Measurements from ENCODE around the gene HMCES.

Gene HMCES

DNA sequence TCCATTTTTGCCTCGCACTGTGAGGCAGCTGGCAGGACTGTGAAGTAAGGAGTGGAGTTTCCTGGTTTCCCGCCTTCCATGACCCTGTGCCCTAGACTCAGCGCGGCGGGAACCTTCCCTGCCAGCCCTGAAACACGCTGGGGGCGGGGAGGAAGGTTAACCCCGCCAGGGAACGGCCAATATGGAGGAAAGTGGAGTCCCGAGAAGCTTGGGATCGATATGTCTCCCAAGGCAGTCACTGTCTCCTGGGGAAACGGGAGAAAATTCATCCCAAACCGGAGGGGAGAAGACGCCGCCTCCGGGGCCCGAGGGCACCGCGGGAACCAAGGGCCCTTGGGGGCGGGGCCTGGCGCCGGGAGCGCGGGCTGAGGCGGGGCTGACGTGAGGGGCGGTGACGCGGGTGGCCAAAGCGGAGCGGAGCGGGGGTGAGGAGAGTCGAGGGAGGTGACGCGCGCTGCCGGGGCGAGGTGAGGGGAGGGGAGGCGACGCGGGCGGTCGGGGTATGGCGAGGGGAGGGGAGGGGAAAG lies at the start of gene HMCES:
Gene HMCES, plus strand, starts transcription at position 432 of the 527 bp plus-strand sequence. CDS start 863 bp downstream, outside the sequence.
- DNase-seq: peak; percentile 94 to 95

DNA sequence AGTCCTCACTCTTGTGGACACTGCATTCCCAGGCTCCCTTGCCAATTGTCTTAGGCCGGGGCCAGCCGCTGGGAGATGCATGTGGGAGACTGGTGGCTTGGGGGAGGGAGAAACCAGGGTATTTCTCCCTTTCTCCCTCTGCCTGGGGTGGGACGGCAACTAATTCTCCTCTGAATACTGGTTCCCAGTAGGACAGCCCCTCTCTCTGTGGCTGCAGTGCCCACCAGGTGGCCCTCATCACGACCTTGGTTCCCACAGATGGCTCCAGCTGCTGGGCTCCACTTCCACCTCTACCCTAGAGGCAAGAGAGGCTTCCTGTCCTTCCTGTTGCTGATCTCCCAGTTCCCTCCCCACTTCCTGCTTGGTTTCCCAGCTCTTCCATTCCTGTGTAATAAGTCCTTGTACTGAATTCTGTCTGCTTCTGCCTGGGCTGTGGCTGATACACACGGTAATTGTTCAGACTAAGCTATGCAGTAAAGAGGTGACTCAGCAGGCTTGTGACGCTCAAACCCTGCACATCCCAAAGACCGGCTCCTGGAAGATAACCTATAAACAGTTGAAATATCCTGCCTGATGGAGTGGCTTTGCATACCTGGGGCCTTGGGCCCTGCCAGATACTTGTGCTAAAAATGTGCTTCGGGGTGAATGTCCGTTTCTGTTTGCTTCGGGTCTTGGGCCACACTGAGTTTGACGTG lies 49.6 kb upstream of the HMCES start:
- no peak for DNase-seq

- peak in 1 of 2 donors; percentile 73 for DNase-seq
These were observed 48.2 kb upstream of the HMCES start for GRCh38 chr3:129230311-129231019.

DNA sequence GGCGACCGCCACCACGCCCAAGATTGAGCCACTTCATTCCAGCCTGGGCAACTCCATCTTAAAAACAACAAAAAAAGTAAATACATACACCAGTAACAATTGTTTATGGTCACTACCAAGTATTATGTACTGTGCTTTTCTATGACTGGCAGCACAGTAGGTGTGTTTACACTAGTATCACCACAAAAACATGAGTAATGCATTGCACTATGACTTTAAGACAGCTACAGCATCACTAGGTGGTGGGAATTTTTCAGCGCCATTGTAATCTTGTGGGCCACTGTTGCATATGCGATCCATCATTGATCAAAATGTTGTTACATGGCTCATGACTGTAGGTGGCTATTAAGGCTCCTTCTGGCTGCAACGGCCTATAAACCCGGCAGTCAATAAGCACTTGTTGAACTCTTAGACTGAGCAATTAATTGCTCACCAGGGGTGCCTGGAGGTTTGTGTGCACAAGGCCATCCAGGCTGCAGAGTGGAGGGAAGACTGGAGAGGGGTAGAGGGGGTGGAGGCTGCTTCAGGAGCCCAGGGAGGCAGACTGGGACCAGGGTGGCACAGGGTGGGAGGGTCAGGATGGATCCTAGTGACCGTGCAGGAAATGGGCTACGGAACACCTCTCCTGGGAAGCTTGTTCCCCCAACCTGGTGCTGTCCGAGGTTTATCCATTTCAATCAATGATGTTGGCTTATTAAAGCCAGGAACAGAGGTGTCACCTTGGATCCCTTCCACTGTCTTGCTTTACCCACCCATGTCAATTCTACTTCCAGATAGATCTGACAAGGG lies 47.1 kb upstream of the HMCES start:
- no peak for DNase-seq

DNA sequence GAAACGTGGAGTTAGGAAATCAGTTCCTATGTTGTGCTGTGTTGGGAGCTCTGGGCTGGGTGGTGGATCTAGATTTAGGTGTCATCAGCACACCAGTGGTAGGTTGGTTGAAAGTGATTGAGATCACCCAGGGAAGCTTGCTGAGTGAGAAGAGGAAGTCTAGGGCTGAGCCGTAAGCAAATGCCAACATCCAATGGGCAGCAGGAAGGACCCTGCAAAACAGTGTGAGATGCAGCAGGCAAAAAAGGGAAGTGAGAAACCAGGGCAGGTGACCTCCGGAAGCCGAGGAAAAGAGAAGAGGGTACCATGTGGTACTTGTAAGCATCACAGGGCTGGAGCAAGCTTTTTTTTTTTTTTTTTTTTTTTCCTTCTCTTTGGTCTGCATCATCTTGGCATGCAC lies 45.1 kb upstream of the HMCES start:
- DNase-seq: peak; percentile 41 to 88

DNA sequence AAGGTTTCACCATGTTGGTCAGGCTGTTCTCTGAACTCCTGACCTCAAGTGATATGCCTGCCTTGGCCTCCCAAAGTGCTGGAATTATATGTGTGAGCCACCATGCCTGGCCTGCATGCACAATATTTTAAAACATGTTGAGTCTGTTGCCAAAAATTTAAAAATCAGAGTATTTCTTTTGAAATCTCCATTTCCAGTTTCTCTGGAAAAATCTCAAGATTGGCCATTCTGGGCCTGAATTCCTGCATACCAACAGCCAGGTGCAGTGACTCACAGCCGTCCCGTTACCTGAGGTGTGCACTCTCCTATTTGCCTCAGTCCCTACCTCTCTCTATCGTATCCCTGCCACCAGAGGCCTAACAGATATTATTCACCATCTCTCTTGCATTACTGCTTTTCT lies 44.2 kb upstream of the HMCES start:
- DNase-seq: no peak

DNA sequence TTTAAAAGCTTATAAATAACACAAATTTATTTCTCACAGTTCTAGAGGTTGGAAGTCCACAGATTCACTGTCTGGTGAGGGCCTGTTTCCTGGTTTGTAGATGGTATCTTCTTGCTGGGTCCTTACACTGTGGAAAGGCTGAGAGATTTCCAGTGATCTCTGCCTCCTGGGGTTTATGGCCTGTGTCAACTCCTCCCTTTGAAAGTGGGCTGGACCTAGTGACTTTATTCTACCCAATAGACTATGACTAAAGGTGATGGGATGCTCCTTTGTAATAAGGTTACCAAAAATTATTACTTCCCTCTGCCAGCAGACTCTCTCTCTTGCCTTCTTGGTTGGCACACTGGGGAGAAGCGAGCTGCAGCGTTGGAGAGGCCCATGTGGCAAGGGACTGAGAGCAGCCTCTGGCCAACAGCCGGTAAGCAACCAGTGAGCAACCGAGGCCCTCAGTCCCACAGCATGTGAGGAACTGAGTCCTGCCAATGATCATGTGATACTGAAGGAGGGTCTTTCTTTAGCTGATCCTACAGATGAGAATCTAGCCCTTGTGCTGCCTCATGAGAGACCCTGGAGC lies 43.2 kb upstream of the HMCES start:
- no peak for DNase-seq

- peak; percentile 46 to 69 for DNase-seq
These were observed 39.5 kb upstream of the HMCES start for GRCh38 chr3:129238945-129239705.

GRCh38 chr3:129239991-129240390 lies 38.7 kb upstream of the HMCES start:
- no peak for DNase-seq

DNA sequence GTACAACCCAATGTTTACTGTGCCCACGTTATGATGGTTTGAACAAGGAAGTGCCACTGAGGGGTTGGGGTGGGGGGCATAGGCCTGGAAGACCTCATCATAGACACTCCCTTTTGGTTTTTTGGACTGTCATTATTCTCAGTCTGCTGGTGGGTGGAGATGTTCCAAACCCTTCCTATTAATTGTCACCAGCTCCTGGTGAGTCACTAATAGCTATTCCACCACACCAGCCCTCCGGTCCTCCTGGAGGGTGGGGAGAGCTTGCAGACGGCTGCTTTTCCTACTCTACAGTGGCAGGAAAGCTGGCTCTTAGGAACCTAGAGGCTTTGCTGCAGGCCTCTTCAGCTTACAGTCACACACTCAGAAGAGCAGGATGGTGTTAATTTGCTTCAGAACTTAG lies 38.2 kb upstream of the HMCES start:
- peak in 1 of 2 donors; percentile 29 for DNase-seq

GRCh38 chr3:129245141-129245540 lies 33.5 kb upstream of the HMCES start:
- DNase-seq: no peak

DNA sequence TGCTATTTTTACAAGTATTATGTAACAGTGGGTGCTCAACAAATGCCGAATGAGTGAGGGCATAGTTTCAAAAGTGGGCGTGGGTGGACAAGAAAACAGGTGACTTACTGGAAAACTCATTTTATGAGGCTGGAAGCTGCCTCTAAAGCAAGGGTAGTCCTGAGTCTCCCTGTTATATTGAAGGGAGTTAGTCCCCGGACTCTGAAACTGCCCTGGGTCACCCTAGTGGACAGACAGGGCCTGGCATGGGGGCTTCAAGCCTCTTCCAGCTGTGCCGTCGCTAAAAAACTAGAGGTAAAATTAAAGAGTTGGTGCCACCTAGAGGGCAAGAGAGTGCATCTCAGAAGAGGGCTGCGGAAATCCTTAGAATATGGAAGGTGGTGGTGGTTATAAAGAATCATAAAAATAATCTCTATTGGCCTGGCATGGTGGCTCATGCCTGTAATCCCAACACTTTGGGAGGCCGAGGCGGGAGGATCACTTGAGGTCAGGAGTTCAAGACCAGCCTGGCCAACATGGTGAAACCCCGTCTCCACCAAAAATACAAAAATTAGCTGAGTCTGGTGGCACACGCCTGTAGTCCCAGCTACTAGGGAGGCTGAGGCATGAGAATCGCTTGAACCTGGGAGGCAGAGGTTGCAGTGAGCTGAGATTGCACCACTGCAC lies 32.9 kb upstream of the HMCES start:
- peak; percentile 86 to 87 for DNase-seq

GRCh38 chr3:129246636-129247035 lies 32.0 kb upstream of the HMCES start:
- DNase-seq: no peak

GRCh38 chr3:129248286-129248979 lies 30.2 kb upstream of the HMCES start:
- DNase-seq: no peak

DNA sequence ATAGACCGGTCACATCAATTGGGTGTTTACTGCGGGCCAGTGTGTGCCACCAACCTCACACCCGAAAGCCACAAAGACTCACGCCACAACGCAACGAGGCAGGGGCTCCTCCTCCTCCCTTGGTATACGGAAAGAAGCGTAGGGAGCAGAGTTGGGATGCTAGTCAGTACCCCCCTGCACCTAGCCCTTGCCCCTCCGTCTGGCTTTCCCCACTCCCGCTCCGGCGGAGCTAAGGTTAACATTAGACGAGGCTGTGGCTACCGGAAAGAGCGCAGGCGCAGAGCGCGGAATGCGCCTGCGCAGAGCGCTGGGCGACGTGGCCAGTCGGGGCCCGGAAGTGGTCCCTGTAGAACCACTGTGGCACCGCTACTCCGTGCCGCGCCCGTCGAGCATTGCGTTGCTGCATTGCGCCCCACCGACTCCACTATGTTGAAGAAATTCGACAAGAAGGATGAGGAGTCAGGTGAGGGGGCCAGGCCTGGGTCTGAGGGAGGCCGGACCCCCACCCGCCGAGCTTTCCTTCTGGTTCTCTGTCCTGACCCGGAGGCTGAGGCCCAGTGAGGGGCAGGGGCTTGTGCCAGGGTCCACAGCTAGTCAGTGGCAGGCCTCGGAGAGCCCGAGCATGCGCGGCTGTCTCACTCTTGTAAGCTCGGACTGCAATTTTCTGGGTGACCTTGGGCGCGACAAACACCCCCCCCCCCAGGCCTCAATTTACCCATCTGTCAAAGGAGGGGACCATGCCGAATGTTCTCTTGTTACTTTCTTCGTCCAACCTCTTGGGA lies 29.2 kb upstream of the HMCES start, which contains the start of gene COPG1:
Gene COPG1, plus strand, starts transcription at position 323 of the 782 bp plus-strand sequence. Its CDS starts 104 bp downstream, at position 427.
- DNase-seq: peak; percentile 91

- DNase-seq: no peak
These were observed 25.9 kb upstream of the HMCES start for GRCh38 chr3:129252748-129253147.

- DNase-seq: no peak
These were observed 24.0 kb upstream of the HMCES start for GRCh38 chr3:129254536-129255230.

DNA sequence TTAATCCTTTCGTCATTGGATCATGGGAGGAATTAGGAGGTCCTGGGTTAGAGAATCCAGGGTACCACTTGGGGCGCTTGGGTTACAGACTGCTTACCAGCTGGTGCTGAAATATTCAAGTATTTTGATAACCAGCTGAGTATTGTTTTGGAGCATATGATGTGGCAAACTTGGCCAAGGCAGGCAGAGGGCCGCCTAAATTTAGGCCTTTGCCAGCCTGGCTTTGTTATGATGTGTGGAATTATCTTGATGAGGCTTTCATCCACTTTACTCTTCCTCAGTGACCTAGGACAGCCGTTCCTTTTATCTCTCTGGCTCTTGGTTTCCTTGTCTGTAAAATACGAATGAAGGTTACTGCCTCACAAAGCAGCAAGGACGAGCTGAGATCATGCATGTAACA lies 22.4 kb upstream of the HMCES start:
- no peak for DNase-seq

DNA sequence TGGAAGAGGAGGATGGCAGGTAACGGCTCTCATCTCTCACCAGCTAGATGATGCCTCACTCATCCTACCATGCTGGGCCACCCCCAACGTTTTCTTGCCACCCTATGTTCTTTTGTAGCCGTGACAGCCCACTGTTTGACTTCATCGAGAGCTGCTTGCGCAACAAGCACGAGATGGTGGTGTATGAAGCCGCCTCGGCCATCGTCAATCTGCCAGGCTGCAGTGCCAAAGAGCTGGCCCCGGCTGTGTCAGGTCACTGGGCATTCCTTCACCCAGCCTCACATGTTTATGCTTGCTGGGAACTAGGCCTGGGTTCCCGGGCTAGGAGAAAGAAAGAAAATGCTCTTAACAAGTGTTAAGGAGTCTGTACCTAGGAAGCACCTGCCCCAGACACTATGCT lies 21.1 kb upstream of the HMCES start:
- no peak for DNase-seq
